ENCODE data around the gene ABCA2. TPM values are rescaled to one million over a fixed set of nuclear protein-coding genes. Genes with fewer than 3 reads are reported as not detected.

Gene ABCA2
- total RNA-seq, 6 experiments from 2014 or later: 23.7 to 49.2 (median 34.2) TPM

DNA sequence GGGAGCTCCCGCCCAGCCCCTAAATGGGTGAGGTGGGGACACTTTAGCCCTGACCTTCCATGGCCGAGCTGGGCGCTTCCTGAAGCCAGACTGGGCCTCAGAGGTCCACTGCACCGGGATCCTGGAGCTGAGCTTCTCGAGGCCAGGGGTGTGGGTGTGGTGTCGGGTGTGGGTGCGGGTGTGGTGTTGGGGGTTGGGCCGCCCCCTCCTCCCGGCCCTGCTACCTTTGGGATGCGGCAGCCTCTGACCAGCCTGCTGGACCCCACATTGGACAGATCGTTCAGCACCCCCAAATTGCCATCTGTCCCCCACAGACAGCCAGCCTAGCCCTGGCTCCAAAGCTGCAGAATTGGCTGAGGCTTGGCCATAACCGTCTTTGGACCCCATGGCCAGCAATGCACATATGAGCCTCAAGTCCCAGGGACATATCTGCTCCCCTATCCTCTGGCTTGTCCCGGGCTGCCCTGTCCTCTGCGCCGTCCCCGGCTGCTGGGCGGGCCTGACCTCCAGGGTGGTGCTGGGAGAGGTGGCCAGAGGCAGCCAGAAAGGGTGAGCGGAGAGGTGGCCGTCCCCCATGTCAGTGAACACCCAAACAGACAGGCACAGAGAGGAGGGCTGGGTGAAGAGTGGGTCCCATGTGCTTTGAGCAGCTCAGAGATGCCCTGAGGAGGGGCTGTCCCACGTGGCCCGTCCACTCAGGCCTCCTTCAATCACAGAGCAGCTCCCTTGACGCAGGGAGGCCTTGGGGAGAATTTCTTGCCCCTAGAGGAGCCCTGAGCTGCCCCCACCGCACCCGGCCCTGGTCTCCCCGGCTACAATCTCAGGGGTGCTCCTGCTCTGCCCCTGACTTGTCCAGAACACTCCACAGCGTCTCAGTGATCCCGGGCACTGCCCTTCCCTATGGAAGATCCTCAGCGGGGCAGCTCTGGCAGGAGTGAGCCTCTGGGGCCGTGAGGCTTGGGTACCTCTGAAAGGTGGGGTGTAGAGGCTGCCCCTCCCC lies 54.1 kb downstream of the ABCA2 start:
- TF ChIP-seq, protein P1, sequence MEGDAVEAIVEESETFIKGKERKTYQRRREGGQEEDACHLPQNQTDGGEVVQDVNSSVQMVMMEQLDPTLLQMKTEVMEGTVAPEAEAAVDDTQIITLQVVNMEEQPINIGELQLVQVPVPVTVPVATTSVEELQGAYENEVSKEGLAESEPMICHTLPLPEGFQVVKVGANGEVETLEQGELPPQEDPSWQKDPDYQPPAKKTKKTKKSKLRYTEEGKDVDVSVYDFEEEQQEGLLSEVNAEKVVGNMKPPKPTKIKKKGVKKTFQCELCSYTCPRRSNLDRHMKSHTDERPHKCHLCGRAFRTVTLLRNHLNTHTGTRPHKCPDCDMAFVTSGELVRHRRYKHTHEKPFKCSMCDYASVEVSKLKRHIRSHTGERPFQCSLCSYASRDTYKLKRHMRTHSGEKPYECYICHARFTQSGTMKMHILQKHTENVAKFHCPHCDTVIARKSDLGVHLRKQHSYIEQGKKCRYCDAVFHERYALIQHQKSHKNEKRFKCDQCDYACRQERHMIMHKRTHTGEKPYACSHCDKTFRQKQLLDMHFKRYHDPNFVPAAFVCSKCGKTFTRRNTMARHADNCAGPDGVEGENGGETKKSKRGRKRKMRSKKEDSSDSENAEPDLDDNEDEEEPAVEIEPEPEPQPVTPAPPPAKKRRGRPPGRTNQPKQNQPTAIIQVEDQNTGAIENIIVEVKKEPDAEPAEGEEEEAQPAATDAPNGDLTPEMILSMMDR (IDR thresholded peaks at IDR 0.05): no peak
- intact Hi-C loops (cut with DNase I): no loop called here
- H3K4me1 ChIP-seq: no peaks in the 10 kb centered on the region
- H3K27me3 ChIP-seq: no peaks in the 10 kb centered on the region
- WGBS (ENCODE audit: insufficient coverage, low coverage, low lambda C conversion rate, missing lambda C conversion rate): no CpG with 5 or more reads among the region's 29 CpGs
- DNase-seq: no peak
- no peaks in the 10 kb centered on the region for H3K9me3 ChIP-seq
- no peak overlapping the region for H3K27ac ChIP-seq
- no peak for ATAC-seq
- no peaks in the 10 kb centered on the region for H3K36me3 ChIP-seq
- H3K4me3 ChIP-seq: no peak overlapping the region

DNA sequence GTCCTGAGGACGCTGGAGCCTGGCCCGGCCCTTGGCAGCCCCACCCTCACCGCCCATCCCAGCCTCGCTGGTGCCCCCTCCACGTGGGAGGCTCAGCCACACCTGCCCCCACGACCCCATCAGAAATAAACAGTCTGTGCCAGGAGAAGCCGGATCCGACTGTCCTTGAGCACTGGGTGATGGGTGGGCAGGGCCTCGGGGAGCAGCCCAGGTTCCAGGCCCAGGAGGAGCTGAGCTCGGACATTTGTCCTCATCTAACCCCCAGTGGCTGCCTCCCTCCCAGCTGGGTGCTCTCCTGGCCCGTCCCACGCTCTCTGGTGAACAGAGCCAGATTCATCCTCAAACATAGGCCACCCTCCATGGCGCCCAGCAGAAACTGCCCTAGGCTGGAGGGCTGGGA lies 55.3 kb downstream of the ABCA2 start:
- 51% methylated on average over 10 of the region's 13 CpGs for WGBS (ENCODE audit: insufficient coverage, low coverage, low lambda C conversion rate, missing lambda C conversion rate)
- TF ChIP-seq POLR2A (IDR thresholded peaks at IDR 0.05): no peak
- TF ChIP-seq, protein P1 (IDR thresholded peaks at IDR 0.05): no peak
- H3K9me3 ChIP-seq: no peaks in the 10 kb centered on the region
- no peaks in the 10 kb centered on the region for H3K4me1 ChIP-seq
- intact Hi-C loops (cut with DNase I): no loop called here
- DNase-seq (no peak), ATAC-seq (no peak)
- no peaks in the 10 kb centered on the region for H3K36me3 ChIP-seq
- no peak overlapping the region for H3K4me3 ChIP-seq
- no peaks in the 10 kb centered on the region for H3K27me3 ChIP-seq
- H3K27ac ChIP-seq: no peak overlapping the region

DNA sequence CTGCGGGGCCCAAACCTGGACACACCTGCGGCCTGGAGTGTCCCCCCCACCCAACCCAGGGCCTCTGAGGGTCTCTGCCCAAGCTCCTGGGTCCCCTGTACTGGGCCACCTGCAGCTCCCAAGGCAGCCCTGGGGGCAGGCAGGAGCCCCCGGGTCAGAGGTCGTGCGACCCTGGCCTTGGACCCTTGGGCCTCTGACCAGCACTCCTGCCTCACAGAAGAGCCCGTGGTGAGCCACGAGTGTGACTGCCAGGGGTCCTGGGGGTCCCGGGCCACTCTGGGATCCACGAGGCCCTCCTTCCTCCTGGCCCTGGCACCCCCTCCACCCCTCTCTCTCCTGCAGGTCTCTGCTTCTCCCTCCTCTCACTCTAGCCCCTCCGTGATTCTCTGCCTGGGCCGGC lies 55.7 kb downstream of the ABCA2 start:
- no peaks in the 10 kb centered on the region for H3K9me3 ChIP-seq
- no peaks in the 10 kb centered on the region for H3K27me3 ChIP-seq
- no peak for DNase-seq
- TF ChIP-seq POLR2A (IDR thresholded peaks at IDR 0.05): no peak
- TF ChIP-seq, protein P1 (IDR thresholded peaks at IDR 0.05): no peak
- no peaks in the 10 kb centered on the region for H3K36me3 ChIP-seq
- H3K27ac ChIP-seq: no peak overlapping the region
- 100% methylated on average over 2 of the region's 11 CpGs for WGBS (ENCODE audit: insufficient coverage, low coverage, low lambda C conversion rate, missing lambda C conversion rate)
- no peaks in the 10 kb centered on the region for H3K4me1 ChIP-seq
- H3K4me3 ChIP-seq: no peak overlapping the region
- no peak for ATAC-seq
- intact Hi-C loops (cut with DNase I): no loop called here

DNA sequence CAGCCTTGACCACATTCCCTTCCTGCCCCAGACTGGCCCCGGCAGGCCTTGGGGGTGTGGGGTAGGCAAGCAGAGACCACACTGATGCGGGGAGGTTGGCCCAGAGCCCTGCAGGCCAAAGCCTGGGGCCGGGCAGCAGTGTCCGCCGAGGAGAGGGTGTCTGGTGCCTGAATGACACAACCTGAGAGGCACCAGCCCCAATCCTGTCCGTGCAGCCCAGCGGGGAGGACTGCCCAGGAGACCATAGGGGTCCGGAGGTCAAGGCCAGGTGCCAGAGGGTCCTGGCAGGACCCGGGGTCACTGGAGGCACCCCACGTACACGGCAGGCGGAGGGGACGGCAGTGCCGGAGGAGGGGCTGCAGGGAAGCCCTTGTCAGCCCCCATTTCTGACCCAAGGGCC lies 56.3 kb downstream of the ABCA2 start:
- H3K9me3 ChIP-seq: no peaks in the 10 kb centered on the region
- no peaks in the 10 kb centered on the region for H3K4me1 ChIP-seq
- 69% methylated on average over 6 of the region's 14 CpGs for WGBS (ENCODE audit: insufficient coverage, low coverage, low lambda C conversion rate, missing lambda C conversion rate)
- ATAC-seq: no peak
- H3K27ac ChIP-seq: no peak overlapping the region
- H3K36me3 ChIP-seq: no peaks in the 10 kb centered on the region
- DNase-seq: no peak
- intact Hi-C loops (cut with DNase I): no loop called here
- H3K4me3 ChIP-seq: no peak overlapping the region
- no peak for TF ChIP-seq POLR2A (IDR thresholded peaks at IDR 0.05)
- TF ChIP-seq, protein P1 (IDR thresholded peaks at IDR 0.05): no peak
- no peaks in the 10 kb centered on the region for H3K27me3 ChIP-seq
